ENCODE data around the gene SEMA5B.
A peak's percentile ranks its signal among the peaks of the same experiment; 100 is the strongest.

The SEMA5B gene

DNA sequence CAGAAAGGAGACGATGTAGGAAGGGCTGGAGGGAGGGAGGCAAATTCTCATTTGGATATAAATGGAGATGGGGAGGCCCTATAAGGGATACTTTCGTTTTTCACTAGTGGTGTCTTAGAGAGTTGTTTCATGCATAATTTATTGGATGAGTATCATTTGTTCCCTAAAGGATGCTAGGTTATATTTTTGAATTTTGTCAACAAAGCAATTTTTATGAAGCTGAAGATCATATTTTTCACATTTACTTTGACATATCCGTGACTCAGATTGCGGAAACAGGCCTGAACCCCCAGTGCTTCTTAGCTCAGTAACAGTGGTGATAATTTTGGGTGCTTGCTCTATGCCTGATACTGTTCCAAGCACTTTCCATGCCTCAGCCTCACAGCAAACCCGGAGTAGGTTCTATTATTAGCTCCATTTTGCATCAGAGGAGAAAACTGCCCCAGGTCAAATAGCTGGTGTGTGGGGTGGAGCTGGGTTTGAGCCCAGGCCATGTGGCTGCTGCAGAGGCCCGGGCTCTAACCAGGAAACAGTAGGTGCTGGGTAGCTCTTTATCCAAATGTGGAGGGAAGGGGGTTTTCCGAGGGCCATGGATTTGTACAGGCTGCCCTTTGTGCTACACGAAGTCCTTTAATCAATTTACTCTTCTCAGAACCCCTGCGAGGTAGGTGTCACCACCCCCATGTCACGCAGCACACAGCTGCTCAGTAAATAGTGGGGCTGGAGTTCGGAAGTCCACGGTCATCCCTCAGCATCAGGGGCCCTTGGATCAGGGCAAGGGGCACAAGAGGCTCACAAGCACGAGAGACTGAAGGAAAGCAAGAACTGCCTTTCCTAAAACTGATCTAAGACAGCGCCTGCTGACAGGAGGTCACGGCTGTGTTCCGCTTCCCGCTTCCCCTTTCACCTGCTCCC, 133.6 kb downstream of the SEMA5B start:
- no peak overlapping the region for H3K9ac ChIP-seq
- H3K4me2 ChIP-seq, result no peak overlapping the region
- H3K36me3 ChIP-seq, result no peaks in the 10 kb centered on the region
- H3K27ac ChIP-seq, result no peak overlapping the region
- H3K9me3 ChIP-seq, result no peaks in the 10 kb centered on the region
- no peak overlapping the region for H3K4me3 ChIP-seq
- H4K20me1 ChIP-seq, result no peaks in the 10 kb centered on the region
- H3K4me1 ChIP-seq, result peaks cover 22% of the 10 kb centered on the region
- no peak for TF ChIP-seq Cebpa-rat (IDR thresholded peaks at IDR 0.05)
- H3K27me3 ChIP-seq, result no peaks in the 10 kb centered on the region

DNA sequence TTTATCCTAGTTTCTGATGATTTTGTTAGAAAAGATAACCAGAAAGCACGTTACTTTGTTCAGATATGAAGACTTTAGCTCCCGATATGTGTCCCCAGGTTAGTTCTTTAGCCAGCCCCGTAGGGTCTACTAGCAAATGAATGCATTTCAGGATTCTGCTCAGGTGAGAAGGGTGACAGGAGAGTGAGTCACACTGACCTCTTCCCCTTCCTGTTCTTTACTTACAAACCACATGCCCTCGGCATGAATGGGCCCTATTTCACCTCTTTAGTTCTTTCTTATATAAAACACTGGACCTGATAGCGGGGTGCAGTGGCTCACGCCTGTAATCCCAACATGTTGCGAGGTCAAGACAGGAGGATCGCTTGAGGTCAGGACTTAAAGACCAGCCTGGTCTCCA, 134.3 kb downstream of the SEMA5B start:
- H3K4me3 ChIP-seq, result no peak overlapping the region
- H3K27ac ChIP-seq, result no peak overlapping the region
- no peak overlapping the region for H3K4me2 ChIP-seq

DNA sequence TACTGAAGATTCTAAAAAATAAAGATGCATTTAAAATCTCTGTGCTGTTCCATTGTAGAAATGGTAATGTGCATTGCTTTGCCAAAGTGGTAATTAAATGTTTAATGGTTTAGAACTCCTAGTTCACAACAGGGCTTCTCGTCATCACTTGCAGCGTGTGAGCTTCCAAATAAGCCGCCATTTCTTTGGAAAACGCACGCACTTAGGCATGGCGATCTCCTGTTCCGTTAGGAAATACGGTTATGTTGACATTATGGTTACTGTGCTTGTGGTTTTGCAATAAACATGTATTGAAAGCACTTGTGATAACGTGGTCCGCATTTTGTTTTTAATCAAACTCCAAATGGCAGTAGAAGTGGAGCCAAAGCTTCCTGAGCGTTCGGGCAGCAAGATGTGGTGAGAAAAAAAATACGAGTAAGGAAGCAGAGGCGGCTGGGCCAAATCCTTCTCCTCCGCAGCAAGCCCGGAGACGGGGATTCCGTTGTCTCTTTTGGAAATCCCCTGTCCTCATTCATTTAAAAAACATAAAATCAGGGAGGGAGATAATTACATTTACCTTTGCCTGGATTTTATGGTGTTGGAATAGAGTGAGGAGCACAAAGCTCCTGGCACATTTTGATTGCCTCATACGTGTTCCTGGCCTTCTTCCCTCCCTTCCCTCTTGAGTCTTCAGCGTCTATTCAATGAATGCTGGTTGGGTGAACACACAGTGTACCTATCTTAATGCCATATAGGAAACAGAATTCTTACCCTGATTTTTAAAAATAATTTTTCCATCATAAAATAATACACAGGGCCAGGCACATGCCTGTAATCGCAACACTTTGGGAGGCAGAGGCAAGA, 135.2 kb downstream of the SEMA5B start:
- Histone ChIP-seq H3K9ac (no peak overlapping the region), H3K4me1 (peaks cover 29% of the 10 kb centered on the region), H3K9me3 (no peaks in the 10 kb centered on the region), H3K27me3 (no peaks in the 10 kb centered on the region), H3K4me3 (no peak overlapping the region), H3K4me2 (no peak overlapping the region), H4K20me1 (no peaks in the 10 kb centered on the region), H3K36me3 (no peaks in the 10 kb centered on the region), H3K27ac (no peak overlapping the region)
- TF ChIP-seq Cebpa-rat (IDR thresholded peaks at IDR 0.05), result no peak

More for the DNA sequence above, 134.3 kb downstream of the SEMA5B start:
- Histone ChIP-seq H3K36me3 (no peaks in the 10 kb centered on the region), H3K9ac (no peak overlapping the region), H4K20me1 (no peaks in the 10 kb centered on the region), H3K4me1 (peaks cover 24% of the 10 kb centered on the region), H3K27me3 (no peaks in the 10 kb centered on the region), H3K9me3 (no peaks in the 10 kb centered on the region)
- no peak for TF ChIP-seq Cebpa-rat (IDR thresholded peaks at IDR 0.05)

DNA sequence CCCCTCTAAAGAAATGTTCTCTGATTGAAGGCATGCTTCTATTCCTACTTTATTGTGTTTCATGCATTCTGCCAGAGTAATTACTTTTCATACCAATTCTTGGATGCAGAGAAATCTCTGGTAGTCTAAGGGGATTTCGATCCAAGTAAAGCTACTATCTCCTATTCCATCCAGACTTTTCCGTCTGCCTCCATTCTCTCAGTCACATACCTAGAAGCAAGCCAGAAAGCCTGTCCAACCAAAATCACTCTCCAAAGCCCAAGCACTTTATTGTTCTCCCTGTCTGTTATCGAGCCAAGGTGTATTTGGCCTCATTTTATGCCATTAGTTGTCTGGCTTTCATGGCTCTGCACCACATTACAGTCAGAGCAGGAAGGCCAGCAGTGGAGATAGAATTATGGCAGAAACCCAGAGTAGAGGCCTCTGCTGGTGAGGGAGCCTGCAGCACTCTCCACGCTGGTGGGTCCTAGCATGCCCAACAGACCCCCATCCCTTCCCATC, 136.8 kb downstream of the SEMA5B start:
- no peaks in the 10 kb centered on the region for H3K36me3 ChIP-seq
- H3K4me2 ChIP-seq, result peak overlapping the region; percentile 68
- H3K9me3 ChIP-seq, result no peaks in the 10 kb centered on the region
- peaks cover 44% of the 10 kb centered on the region for H3K4me1 ChIP-seq
- H4K20me1 ChIP-seq, result no peaks in the 10 kb centered on the region
- H3K27me3 ChIP-seq, result no peaks in the 10 kb centered on the region
- no peak overlapping the region for H3K4me3 ChIP-seq
- TF ChIP-seq Cebpa-rat (IDR thresholded peaks at IDR 0.05), result no peak
- H3K9ac ChIP-seq, result no peak overlapping the region
- H3K27ac ChIP-seq, result no peak overlapping the region; the same call in 1 of the 2 replicates

DNA sequence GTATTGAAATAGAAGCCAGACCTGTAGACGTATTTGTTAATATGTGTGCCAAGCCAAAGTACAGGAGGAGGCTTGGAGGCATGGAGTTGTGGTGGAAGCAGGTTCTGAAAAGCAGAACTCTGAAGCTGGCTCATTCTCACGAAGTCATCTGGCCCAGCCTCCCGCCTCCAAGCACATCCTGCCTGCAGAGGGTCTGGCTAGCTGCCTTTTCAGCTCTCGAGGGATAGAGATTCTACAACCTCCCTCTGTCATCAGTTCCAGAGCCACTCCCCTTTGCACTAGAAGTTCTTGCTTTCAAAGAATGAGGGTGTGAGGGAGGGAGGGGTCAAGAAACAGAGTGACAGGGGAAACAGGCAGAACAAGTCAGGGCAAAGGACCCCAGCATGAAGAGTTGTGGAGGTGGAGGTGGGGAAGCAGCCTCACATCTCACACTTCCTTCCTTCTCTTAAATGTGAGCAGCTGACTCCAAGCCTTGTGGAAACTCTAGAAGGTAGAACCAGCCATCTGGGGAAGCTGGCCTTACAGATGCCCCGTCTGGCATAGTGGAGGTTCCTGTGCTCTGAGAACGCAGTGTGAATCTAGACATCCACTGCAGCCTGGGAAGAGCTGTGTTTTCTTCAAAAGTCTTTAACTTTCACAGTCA, 137.4 kb downstream of the SEMA5B start:
- Histone ChIP-seq H3K27me3 (no peaks in the 10 kb centered on the region), H3K4me3 (no peak overlapping the region), H4K20me1 (no peaks in the 10 kb centered on the region), H3K4me1 (peaks cover 44% of the 10 kb centered on the region), H3K9ac (no peak overlapping the region), H3K27ac (no peak overlapping the region; the same call in 1 of the 2 replicates), H3K9me3 (no peaks in the 10 kb centered on the region), H3K36me3 (no peaks in the 10 kb centered on the region), H3K4me2 (peak overlapping the region; percentile 68)
- TF ChIP-seq Cebpa-rat (IDR thresholded peaks at IDR 0.05), result no peak

DNA sequence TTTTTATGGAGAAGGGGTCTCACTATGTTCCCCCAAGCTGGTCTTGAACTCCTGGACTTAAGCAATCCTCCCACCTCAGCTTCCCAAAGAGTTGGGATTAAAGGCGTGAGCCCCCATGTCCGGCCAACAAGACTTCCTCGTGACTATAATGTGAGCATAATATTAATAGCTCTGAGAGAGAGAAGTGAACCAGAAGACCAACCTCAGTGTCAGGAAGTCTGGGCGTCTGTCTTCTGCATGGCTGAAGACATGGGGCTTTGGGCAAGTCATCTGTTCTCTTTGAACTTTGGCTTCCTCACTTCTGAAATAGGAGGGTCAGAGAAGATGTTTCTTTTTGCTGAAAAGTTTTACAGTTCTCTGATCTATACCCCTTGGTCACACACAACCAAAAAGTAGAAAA, 140.6 kb downstream of the SEMA5B start:
- no peak for TF ChIP-seq Cebpa-rat (IDR thresholded peaks at IDR 0.05)
- no peaks in the 10 kb centered on the region for H3K27me3 ChIP-seq
- H3K27ac ChIP-seq, result no peak overlapping the region

DNA sequence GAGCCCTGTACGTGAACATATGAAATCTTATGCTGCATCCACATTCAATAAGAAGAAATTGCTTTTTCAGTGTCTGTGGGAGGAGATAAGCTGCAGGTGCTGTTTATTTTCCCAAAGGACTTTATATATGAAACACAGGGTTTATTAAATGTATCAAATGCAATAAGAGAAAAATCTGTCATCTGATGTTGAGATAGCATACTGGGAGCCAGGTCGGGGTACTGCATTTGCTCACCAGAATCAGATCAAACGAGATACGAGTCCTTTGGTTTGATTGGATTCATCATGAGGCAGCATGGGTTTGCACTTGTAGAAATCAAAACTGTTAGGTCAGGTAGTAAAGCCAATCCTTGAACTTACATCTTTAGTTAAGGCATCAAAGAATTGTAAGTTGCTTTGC, 141.3 kb downstream of the SEMA5B start:
- Histone ChIP-seq H3K4me3 (no peak overlapping the region), H3K4me1 (peaks cover 44% of the 10 kb centered on the region), H4K20me1 (no peaks in the 10 kb centered on the region), H3K9ac (no peak overlapping the region), H3K9me3 (no peaks in the 10 kb centered on the region), H3K4me2 (peak overlapping the region; percentile 57), H3K27me3 (no peaks in the 10 kb centered on the region), H3K36me3 (no peaks in the 10 kb centered on the region), H3K27ac (no peak overlapping the region)
- TF ChIP-seq Cebpa-rat (IDR thresholded peaks at IDR 0.05), result no peak

More for the DNA sequence above, 140.6 kb downstream of the SEMA5B start:
- no peak overlapping the region for H3K4me3 ChIP-seq
- peaks cover 44% of the 10 kb centered on the region for H3K4me1 ChIP-seq
- no peaks in the 10 kb centered on the region for H3K9me3 ChIP-seq
- H3K36me3 ChIP-seq, result no peaks in the 10 kb centered on the region
- peak overlapping the region; percentile 57 for H3K4me2 ChIP-seq
- H4K20me1 ChIP-seq, result no peaks in the 10 kb centered on the region
- no peak overlapping the region for H3K9ac ChIP-seq

DNA sequence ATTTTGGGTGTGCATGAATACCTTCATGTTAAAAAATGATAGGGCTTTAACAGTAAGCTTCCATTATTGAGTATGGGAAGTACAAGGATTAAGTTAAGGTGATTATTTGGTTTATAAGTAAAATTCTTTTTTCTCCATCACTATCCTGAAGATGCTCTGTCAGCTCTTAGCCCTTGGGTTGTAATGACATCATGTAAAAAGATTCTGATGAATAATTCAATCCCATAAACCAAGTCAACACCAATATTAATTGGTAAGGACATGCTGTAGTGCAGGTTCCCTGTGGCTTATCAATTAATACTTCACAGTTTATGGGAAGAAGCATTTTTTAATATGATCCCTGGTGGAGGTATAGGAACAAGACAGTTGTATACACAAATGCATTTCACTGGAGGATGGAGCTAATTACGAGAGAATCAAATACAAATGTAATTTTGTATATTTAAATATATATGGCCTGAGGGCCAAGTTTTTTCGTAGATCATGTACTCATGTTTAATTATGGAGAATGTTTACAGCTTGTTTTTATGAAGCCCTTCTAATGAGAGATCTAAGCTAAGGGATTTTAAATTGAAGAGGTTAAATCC, 145.1 kb downstream of the SEMA5B start:
- TF ChIP-seq Cebpa-rat (IDR thresholded peaks at IDR 0.05), result no peak
- Histone ChIP-seq H3K36me3 (no peaks in the 10 kb centered on the region), H3K9ac (no peak overlapping the region)

DNA sequence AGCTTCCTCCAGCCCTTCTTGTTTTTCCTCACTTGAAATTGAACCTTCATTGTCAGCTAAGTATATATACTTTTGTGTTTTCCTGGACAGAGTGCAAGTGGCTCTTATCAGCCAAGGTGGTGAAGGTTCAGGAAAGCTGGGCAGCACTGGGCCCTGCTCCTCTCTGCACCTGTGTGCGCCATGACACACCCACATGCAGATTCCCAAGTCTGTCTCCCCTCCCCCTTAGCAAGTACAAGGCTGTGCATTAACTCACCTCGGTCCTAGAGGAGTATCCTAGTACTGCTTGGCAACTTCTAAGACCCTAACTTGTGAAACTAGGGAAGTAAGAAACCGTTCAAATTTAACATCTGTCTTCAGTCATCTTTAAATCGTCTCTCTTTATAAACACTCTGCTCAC, 146.9 kb downstream of the SEMA5B start:
- Histone ChIP-seq H3K9ac (no peak overlapping the region), H3K36me3 (no peaks in the 10 kb centered on the region), H3K4me2 (no peak overlapping the region), H3K27ac (no peak overlapping the region), H4K20me1 (no peaks in the 10 kb centered on the region), H3K4me1 (peaks cover 11% of the 10 kb centered on the region), H3K9me3 (no peaks in the 10 kb centered on the region), H3K4me3 (no peak overlapping the region), H3K27me3 (no peaks in the 10 kb centered on the region)
- TF ChIP-seq Cebpa-rat (IDR thresholded peaks at IDR 0.05), result no peak

More for the DNA sequence above, 145.1 kb downstream of the SEMA5B start:
- no peaks in the 10 kb centered on the region for H4K20me1 ChIP-seq
- no peak overlapping the region for H3K4me3 ChIP-seq
- no peaks in the 10 kb centered on the region for H3K9me3 ChIP-seq
- H3K4me2 ChIP-seq, result no peak overlapping the region
- peaks cover 16% of the 10 kb centered on the region for H3K4me1 ChIP-seq
- no peak overlapping the region for H3K27ac ChIP-seq
- H3K27me3 ChIP-seq, result no peaks in the 10 kb centered on the region

All from BLaER1 (cell line).